NCI-H187 treated with DMSO at 0.1 percent for 48 hours (cell line): ENCODE data around the gene SIN3B.

Source experiments
- DNase-seq: peaks from one replicate; lab custom pipeline; 2025; lab: John Stamatoyannopoulos, UW

The SIN3B gene

DNA sequence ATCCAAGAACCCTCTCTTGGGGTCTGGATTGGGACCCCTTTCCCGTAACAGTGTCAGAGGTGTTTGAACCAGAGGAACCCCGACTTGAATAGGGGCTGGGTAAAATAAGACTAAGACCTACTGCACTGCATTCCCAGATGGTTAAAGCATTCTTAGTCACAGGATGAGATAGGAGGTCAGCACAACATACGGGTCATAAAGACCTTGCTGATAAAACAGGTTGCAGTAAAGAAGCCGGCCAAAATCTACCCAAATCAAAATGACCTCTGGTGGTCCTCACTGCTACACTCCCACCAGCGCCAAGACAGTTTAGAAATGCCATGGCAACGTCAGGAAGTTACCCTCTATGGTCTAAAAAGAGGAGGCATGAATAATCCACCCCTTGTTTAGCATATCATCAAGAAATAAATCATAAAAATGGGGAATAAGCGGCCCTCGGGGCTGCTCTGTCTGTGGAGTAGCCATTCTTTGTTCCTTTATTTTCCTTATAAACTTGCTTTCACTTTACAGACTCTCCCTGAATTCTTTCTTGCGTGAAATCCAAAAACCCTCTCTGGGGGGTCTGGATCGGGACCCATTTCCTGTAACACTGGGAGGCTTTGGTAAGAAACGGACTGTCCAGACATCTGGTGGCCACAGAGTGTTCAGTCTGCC, 4.4 kb upstream of the SIN3B start:
- no peak for DNase-seq

DNA sequence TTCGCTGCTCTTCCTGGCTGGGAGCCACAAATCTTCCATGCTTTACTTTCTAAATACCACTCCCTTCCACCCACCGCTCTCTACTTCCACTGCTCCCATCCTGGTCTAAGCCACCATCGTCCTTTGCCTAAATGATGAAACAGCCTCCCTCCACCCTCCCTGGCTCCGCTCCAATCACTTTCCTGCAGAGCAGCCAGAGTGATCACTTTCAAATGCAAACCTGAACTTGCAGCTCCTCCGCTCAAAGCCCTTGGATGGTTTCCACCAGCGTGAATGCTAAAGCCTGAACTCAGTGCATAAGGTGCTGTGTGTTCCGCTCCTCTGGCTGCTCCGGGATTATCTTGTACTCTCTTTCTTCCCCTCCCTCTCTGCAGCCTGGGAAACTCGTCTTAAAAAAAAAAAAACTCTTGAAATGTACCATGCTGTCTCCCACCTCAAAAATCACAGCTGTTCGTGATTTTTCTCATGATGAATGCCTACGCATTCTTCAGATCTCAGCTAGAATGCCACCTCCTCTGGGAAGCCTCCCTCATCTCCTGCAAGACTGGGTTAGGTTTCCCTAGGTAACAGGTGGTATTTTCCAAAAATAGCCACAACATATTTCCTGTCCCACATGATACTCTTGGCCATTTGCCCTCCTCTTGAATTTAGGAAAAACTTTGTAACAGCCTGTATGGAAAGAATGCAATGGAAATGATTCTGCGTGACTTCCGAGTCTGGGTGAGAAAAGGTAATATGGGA, 3.7 kb upstream of the SIN3B start:
- DNase-seq = no peak

DNA sequence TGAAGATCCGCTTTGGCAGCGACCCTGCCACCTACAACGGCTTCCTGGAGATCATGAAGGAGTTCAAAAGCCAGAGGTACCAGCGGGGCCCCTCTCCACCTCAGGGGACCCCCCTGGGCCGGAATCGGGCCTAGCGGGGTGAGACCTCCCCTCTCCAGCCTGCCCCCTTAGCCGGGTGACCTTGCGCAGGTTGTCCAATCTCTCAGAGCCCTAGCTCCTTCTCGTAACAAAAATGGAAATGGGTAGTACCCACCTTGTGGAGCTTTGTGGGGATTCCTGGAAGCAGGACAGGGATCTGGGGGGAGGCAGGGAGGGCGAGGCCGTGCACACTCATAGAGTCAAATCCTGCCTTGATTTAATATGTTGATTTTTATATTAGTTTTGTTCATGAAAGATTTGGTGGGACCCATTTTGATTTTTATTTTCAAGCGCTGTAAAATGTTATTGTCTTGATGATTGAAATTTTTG, 658 bp downstream of the SIN3B start:
- no peak for DNase-seq

DNA sequence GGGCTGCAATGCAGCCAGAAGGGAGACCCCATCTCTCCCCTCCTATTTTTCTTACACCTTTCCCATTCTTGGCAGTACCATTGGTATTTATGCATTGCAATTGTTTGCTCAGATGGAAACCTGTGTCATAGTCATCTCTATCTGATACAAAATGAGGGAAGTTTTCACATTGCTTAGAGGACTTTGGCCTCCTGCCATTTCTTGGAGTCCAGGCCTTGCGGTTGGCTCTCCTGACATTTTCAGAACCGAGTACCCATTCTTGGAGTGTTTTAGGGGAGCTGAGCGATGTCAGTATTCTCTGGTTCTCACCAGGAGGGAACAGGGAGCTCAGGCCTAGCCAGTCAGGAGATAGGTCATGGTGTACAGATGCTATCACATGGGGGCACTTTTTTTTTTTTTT, 1.5 kb downstream of the SIN3B start:
- DNase-seq = no peak

DNA sequence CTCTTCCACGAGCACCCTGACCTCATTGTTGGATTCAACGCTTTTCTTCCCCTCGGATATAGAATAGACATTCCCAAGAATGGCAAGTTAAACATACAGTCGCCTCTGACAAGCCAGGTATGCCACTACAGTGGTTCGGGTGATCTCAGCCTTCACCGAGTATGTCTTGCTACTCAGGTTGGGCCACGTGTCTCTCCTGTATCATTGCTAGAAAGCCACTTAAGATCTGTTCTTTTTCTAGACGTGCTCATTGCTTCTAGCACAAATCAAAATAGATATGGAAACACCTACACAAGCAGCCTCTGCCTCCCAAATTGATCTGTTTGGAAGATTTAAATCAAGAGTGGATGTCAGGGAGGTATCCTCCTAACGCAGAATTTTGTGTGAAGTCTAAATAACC, 2.3 kb downstream of the SIN3B start:
- no peak for DNase-seq

DNA sequence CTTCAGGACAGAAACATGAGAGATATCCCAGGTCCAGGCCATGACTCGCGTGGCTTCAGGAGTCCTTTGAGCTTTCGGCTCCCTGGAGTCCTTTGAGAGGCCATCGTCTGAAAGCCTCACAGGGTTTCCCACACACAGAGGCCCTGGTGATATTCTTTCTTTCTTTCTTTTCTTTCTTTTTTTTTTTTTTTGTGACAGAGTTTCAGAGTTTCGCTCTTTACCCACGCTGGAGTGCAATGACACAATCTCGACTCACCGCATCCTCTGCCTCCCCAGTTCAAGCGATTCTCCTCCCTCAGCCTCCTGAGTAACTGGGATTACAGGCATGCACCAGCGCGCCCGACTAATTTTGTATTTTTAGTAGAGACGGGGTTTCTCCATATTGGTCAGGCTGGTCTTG, 5.5 kb downstream of the SIN3B start:
- DNase-seq = no peak

DNA sequence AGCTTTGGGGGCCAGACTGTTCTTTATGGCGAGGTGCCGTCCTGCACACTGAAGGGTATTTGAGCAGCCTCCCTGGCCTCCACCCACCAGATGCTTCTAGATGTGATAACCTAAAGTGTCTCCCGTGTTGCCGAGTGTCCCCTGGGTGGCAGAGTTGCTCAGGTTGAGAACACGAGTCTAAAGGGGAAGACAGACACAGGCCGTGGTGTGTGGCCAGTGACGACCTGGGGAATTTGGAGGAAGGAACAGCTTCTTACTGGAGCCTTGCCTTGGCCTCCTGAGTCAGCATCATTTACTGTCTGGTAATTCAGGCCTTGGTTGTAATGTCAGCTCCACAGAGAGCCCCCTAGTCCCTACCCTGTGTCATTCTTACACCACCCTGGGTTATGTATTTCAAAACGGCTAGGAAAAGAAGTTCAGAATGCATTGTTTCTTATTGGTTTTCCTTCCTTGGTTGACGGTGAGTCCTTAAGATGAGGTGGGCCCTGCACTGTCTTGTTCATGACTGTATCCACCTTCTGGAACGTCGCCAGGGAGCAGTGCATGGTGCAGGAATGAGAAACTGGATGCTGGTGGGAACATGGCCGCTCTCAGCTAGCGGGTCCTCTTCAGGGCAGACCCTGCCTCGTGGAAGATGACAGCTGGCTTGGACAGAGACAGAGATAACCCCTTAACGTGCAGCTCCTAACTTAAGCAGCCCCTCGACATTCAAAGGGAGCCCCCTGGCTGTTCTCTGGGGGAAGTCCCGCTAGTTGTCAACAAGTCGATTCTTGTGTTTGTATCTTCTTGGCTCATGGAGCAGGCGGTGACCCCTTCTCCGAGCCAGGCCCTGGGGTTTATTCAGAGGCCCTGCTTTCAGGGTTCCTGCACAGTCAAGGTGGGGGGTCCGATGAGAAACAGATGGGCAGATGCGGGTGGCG, 7.2 kb downstream of the SIN3B start:
- no peak for DNase-seq

DNA sequence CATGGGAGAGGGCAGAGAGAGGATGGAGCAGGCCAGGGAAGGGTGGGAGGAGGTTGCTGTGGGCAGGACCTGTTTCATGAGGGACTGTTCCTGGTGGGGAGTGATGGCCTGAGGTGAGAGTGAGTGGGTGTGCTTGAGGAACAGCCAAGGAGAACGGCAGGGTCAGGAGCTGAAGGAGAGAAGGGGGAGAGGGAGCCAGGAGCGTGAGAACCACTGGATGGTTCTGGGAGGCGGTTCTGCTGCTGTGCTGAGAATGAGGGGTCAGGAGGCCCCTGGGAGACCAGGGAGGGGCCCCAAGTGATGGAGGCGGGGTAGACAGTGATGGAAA, 7.8 kb downstream of the SIN3B start:
- no peak for DNase-seq

DNA sequence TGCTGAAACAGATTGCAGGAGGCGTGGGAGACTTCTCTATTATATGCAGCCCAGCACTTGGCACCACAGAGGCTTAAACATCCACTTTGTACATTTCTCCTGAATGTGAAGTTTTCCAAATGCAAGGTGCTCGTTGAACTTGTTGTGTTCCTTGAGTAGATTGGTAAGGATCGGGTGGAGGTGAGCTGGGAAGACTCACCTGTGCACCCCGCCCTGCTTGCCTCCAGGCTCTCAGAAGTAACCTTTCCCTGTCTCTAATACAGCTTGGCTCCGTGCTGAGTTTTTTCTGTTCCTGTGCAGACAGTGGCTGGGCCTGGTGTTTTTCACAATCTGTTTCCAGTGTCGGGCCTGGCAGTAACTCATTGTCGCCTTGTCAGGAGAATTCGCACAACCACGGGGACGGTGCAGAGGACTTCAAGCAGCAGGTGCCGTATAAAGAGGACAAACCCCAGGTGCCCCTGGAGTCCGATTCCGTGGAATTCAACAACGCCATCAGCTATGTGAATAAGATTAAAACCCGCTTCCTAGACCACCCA, 12.3 kb downstream of the SIN3B start:
- DNase-seq = no peak

DNA sequence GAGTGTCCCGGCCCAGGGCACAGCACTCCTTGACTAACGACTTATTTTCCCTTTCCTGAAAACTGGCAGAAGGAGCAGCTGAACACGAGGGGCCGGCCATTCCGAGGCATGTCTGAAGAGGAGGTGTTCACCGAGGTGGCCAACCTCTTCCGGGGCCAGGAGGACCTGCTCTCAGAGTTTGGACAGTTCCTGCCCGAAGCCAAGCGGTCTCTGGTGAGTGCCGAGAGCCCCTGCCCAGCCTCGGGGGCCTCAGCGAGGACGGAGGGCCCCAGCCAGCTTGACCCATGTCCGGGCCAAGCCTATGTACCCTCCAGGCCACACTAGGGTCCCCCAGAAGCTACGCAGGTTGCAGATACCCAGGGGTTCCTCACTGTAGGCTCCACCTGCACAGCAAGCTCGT, 17.7 kb downstream of the SIN3B start:
- no peak for DNase-seq

DNA sequence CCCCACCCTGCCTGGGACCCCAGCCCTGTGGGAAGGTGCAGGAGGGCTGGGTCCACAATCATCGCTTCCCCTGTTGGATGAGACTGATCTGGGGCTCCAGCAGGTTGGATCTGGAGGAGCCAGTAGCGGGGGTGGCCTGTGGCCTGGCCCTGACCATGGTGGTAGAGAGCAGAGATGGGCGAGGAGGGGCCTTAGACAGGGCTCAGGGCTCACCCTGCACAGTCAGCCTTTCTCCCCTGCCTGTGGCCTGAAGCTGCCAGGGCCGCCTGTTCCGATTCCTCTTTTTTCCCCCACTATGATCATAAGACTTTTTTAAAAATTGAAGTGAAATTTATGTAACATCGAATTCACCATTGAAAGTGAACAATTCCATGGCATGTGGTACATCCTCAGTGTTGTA, 18.2 kb downstream of the SIN3B start:
- no peak for DNase-seq

DNA sequence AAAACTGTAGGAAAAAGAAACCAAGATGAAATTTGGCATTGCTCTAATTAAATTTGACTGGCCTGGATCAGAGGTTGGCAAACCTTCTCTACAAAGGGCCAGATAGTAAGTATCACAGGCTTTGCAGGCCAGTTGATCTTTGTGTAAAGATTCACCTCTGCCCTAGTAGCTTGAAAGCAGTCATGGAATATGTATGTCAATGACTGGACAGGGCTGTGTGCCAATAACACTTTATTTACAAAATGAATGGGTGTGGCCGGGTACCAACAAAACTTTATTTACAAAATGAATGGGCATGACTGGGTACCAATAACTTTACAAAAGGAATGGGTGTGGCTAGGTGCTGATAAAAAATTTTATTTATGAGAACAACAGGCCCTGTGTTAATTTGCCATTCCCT, 20.0 kb downstream of the SIN3B start:
- no peak for DNase-seq

DNA sequence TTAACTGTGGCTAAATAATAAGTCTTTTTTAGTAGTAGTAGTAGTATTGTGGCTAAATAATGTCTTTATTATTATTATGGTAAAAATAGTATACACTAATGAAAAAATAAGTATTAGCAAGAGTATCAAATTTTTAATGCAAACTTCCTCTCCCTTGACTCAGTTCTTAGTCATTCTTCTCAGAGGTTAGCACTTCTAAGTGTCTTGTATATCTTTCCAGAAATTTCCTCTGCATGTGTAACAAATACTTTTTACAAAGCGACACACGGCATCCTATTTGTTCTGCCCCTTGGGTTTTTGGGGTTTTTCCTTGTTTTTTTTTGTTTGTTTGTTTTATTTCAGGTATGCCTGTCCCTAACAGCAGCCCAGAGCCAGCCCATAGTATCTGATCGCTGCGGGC, 20.9 kb downstream of the SIN3B start:
- DNase-seq = no peak

DNA sequence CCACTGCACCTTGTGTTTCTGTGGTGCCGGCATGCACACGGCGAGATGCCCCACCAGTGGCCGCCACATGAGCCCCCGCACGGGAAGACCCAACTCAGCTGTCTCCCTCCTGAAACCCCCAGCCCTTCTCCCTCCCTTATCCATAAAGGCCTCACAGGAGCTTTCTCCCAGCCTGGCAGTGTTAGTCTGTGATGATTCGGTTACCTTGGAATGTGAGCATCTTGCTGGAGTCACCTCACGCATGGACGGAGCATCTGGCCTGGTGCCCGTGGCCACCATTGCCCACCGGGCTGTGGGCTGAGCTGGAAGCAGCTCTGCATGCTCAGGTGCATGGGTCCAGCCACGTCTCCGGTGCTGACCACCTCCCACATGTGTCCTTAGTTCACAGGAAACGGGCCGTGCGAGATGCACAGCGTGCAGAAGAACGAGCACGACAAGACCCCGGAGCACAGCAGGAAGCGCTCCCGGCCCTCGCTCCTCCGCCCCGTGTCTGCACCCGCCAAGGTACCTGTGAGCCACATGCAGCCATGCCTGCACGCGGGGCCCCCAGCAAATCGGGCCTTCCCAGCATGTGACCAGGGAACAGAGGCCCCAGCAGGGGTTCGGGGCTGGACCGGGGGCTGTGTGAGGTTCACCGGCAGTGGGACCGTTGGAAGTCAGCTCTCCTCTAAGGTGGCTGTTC, 22.0 kb downstream of the SIN3B start:
- no peak for DNase-seq

DNA sequence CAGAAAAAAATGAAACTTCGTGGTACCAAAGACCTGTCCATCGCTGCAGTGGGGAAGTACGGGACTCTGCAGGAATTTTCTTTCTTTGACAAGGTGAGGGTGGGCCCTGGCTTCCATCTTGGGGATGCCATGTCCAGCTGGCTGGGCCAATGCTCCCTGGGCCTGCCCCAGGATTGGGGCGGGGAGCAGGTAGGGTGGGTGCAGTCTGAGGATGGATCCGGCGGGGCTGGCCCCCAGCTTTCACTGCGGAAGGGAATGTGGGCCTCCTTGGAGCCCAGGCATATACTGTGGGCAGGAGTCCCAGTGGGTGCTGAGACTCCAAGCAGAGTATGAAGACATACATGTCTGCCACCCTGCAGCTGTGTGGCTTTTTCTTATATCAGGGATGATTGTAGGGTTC, 23.9 kb downstream of the SIN3B start:
- no peak for DNase-seq

DNA sequence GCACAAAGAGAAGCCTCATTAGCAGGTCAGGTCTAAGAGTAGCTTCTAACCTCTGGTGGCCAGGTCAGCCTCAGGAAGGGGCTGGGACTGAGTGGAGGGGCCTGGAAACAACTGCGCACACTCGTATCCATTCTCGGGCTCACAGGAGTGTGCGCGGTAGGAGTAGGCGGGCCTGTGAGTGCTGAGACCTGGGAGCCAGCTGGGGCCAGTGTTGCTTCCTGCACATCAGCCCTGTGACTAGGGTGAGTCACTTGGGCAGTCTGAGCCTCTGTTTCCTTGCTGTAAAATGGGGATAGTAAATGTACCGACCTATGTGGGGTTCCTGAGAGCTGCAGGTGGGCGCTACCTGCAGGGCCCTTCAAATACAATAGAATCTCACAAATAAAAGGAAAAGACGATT, 26.9 kb downstream of the SIN3B start:
- DNase-seq = no peak

DNA sequence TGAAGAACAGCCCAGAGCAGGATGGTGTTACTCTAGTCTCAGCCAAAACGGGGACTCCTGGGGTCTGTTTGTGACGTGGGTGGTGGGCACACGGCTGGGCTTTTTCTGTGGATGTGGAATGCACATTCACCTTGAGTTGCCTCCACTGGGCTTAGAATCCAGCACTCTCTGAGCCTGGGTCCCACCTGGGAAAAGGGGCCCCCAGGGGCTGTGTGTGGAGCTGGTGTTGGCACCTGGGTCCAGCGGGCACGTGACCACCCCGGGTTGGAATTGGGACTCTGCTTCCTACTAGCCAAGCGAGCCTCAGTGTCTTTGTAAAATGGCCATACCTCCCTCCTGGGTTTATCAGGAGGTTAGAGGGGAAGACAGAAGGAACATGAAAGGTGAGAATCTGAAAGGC, 30.4 kb downstream of the SIN3B start:
- DNase-seq = no peak

DNA sequence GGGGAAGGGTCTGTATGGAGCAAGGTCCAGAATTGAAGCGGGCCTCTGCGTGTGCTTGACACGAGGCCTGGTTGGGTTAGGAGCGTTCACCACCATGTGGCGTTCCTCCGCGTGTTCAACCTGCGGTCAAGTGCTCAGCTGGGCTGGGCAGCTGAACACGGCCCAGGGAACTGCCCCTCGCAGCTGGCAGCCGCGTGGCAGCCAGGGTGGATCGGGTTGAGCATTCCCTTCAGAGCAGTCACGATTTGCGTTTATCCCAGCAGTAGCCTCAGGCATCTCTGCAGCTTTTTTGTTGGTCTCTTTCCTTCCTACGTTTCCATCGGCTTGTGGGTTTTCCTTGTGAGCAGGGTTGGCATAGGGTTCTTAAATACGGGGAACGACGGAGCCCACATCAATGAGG, 30.9 kb downstream of the SIN3B start:
- DNase-seq = no peak

DNA sequence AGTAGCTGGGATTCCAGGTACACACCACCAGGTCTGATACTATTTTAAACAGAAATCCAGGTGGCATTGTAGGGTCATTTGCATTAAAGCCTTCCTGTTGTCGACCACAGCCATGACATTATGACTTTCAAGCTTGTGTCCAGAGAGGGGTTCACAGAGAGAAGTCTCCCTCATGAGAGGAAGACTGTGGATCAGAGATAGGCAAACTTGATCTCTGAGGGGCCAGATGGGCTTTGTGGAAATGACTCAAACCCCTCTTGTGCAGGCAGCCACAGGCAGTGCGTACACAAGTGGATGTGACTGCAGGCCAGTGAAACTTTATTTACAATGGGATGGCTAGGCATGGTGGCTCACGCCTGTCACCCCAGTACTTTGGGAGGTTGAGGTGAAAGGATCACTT, 31.8 kb downstream of the SIN3B start:
- no peak for DNase-seq

DNA sequence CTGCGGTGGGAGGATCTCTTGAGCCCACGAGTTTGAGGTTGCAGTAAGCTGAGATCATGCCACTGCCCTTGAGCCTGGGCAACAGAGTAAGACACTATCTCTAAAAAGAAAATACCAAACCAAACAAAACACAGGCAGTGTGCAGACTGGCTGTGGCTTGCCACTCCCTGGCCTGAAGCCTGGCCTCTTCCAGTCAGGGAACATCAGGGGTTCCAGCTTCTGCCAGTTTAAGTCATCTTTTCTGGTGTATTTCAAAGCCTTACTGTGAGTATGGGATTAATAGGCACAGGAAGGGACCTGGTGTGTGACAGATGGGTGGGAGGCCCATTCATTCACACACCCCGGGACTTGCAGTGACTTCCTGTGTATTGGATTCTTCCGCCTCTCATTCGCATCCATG, 32.6 kb downstream of the SIN3B start:
- DNase-seq = no peak

DNA sequence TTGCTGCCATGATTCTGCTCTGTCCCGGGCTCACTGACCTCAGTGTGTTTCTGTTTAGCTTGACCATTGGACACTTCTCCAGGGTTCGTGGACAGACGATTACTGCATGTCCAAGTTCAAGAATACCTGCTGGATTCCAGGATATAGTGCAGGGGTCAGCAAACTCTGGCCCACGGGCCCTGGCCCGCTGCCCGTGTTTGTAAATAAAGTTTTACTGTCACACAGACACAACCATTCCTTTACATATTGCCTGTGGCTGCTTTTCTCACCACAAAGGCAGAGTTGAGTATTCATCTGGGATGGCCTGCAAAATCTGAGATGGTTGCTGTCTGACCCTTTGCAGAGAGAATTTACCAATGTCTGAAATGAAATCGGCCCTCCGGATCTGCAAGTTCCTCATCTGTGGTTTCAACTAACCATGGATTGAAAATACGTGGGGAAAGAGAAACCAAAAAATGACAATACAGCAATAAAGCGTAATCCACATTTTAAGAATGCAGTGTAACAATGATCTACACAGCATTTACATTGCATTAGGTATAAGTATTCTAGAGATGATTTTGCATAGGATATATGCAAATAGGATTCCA, 33.7 kb downstream of the SIN3B start:
- DNase-seq = no peak

DNA sequence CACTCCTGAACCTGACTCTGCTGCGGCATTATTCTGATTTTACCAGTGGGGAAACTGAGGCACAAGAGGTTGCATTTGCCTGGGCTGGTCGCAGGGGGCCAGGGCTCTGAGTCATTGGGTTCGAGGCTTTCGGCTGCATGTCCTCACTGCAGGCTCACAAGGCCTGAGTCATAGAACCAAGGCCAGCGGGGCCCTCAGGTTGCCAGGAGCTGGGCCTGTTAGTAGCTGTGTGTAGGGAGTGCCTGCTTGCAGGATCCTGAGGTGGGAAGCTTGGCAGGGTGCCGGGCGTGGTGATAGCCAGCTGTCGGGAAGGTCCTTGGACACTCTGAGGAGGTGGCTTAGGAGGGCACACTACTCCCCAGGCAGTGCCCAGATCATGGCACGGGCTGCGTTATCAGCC, 38.0 kb downstream of the SIN3B start:
- no peak for DNase-seq
